B cell (primary cell): ENCODE data around the gene ACACB. TPM values are rescaled to one million over a fixed set of nuclear protein-coding genes. Genes with fewer than 3 reads are reported as not detected.

Source experiments
- ATAC-seq: fragments of 200-7000 bp; cut with Tn5 transposase; one replicate; pipeline ENCODE4 v1.10.0; 2021; ENCODE audit warnings: low read depth, mild to moderate bottlenecking, moderate number of reproducible peaks, moderate library complexity
- CTCF ChIA-PET: fragments of 350-600 bp; sonication (Branson Sonifier 250); formaldehyde crosslinking; loops from one replicate; lab custom pipeline; 2021; ENCODE audit warnings: antibody characterized with exemption, inconsistent platforms; lab: Charles Lee
- POLR2A ChIA-PET: fragments of 350-600 bp; sonication (Branson Sonifier 250); formaldehyde crosslinking; loops from one replicate; lab custom pipeline; 2021; ENCODE audit warnings: antibody characterized with exemption; lab: Charles Lee
- DNase-seq: peaks from one replicate; pipeline ENCODE4 v3.0.0; 2013
- H2AFZ ChIP-seq: 2 replicates; pipeline ENCODE4 v1.6.1; 2012; ENCODE audit warnings: mild to moderate bottlenecking, low read depth, low read length; ENCODE audit not compliant: insufficient read depth, poor library complexity, severe bottlenecking
- H3K27ac ChIP-seq, 2 donors: 1 replicate in 1 of 2; 2 replicates in 1 of 2; pipeline ENCODE4 v1.5.1; 2012 to 2013; ENCODE audit warnings: low read length in 2 of 2, mild to moderate bottlenecking in 2 of 2, moderate library complexity in 1 of 2
- H3K27me3 ChIP-seq, 4 experiments: fragments of 200-600 bp in 1 of 4; sonication (generic) in 1 of 4; replicated peaks in 1 of 4; 1 replicate in 2 of 4; 2 replicates in 2 of 4; pipeline versions ENCODE4 v1.6.1 to v1.7.0; 2013 to 2016; ENCODE audit warnings: low read length in 3 of 4, mild to moderate bottlenecking in 2 of 4, mixed read lengths in 1 of 4, moderate library complexity in 1 of 4; ENCODE audit not compliant: insufficient read depth in 4 of 4, control insufficient read depth in 3 of 4; ENCODE audit errors: control extremely low read depth in 1 of 4
- H3K36me3 ChIP-seq, 2 experiments: replicated peaks in 1 of 2; 1 replicate in 1 of 2; 2 replicates in 1 of 2; pipeline versions ENCODE4 v1.6.1 to v1.7.1; 2013; ENCODE audit warnings: low read length in 1 of 2; ENCODE audit not compliant: insufficient read depth in 2 of 2, control insufficient read depth in 1 of 2; ENCODE audit errors: control extremely low read depth in 1 of 2, extremely low read depth in 1 of 2
- H3K4me1 ChIP-seq, 2 donors: fragments of 200-600 bp in 1 of 2; sonication (generic) in 1 of 2; 1 replicate in 1 of 2; 2 replicates in 1 of 2; pipeline versions ENCODE4 v1.5.1 to v1.6.1; 2013 to 2017; ENCODE audit warnings: low read length in 2 of 2; ENCODE audit not compliant: control insufficient read depth in 2 of 2, insufficient read depth in 2 of 2
- H3K4me2 ChIP-seq: replicated peaks from 2 replicates; pipeline ENCODE3; 2012; ENCODE audit warnings: mild to moderate bottlenecking, low read depth, low read length; ENCODE audit not compliant: poor library complexity, severe bottlenecking
- H3K4me3 ChIP-seq, 5 experiments: fragments of 200-600 bp in 1 of 5; sonication (generic) in 1 of 5; 1 replicate in 3 of 5; 2 replicates in 2 of 5; pipeline versions ENCODE4 v1.5.1 to v1.7.0; 2011 to 2016; ENCODE audit warnings: low read length in 4 of 5, mild to moderate bottlenecking in 4 of 5, low read depth in 2 of 5, control low read depth in 1 of 5, moderate library complexity in 1 of 5; ENCODE audit not compliant: insufficient read depth in 1 of 5; ENCODE audit errors: control extremely low read depth in 1 of 5, extremely low read depth in 1 of 5
- H3K79me2 ChIP-seq: fragments of 200-600 bp; sonication (generic); one replicate; pipeline ENCODE4 v1.6.0; 2016; ENCODE audit warnings: low read length; ENCODE audit not compliant: control insufficient read depth, insufficient read depth
- H3K9ac ChIP-seq: fragments of 200-600 bp; sonication (generic); 2 replicates; pipeline ENCODE4 v1.6.1; 2017; ENCODE audit warnings: mild to moderate bottlenecking, low read length, moderate library complexity
- H3K9me3 ChIP-seq, 3 donors: one replicate each; pipeline versions ENCODE4 v1.6.1 to v1.7.1; 2013; ENCODE audit warnings: low read length in 2 of 3; ENCODE audit not compliant: control insufficient read depth in 2 of 3, insufficient read depth in 1 of 3; ENCODE audit errors: control extremely low read depth in 1 of 3
- H4K20me1 ChIP-seq: 2 replicates; pipeline ENCODE4 v1.6.0; 2012; ENCODE audit warnings: mild to moderate bottlenecking, low read length; ENCODE audit not compliant: insufficient read depth, control insufficient read depth, poor library complexity, severe bottlenecking
- H3K27ac Mint-ChIP-seq: one replicate; pipeline ENCODE4 v1.8.0; 2021; ENCODE audit warnings: mixed read lengths
- H3K27me3 Mint-ChIP-seq: one replicate; pipeline ENCODE4 v1.8.0; 2021; ENCODE audit warnings: mixed read lengths
- H3K4me1 Mint-ChIP-seq: one replicate; pipeline ENCODE4 v1.8.0; 2021; ENCODE audit warnings: mixed read lengths
- H3K4me3 Mint-ChIP-seq: one replicate; pipeline ENCODE4 v1.8.0; 2021; ENCODE audit warnings: mixed read lengths
- H3K9me3 Mint-ChIP-seq: one replicate; pipeline ENCODE4 v1.8.0; 2022; ENCODE audit warnings: mixed read lengths; ENCODE audit not compliant: insufficient read depth
- CTCF ChIP-seq: fragments of 200-600 bp; IDR thresholded peaks from one replicate; pipeline ENCODE4 v1.8.0; 2022; ENCODE audit warnings: antibody characterized with exemption, mild to moderate bottlenecking
- EZH2 ChIP-seq: IDR thresholded peaks from 2 replicates; pipeline ENCODE4 v1.6.1; 2012; ENCODE audit warnings: borderline replicate concordance, low read depth, mild to moderate bottlenecking, moderate library complexity, low read length; ENCODE audit not compliant: insufficient read depth, poor library complexity, severe bottlenecking
- WGBS: methylation state at CpG from one replicate; pipeline ENCODE4 v1.1.5; 2013; ENCODE audit warnings: missing lambda C conversion rate; ENCODE audit not compliant: insufficient coverage; 5-methylcytosine and 5-hydroxymethylcytosine counted together
- intact Hi-C: fragments of 100-400 bp; cut with micrococcal nuclease; formaldehyde crosslinking; loops from one replicate; pipeline ENCODE4 v1.10.0; 2022
- polyA plus RNA-seq: library from polyadenylated mRNA; depleted of rRNA; stranded (reverse); fragments of >200 nt; gene quantifications from 2 replicates; pipeline ENCODE4 v1.2.3, GENCODE V29; 2012
- total RNA-seq, 2 donors: library from RNA; stranded (reverse); fragments of 120-200 nt in 1 of 2; gene quantifications; 1 replicate in 1 of 2; 2 replicates in 1 of 2; pipeline versions ENCODE4 v1.2.3 to v1.2.4, GENCODE V29; 2013 to 2022

Gene ACACB
- total and polyA plus RNA-seq, 2 donors (not counting 1 experiment from before 2014, with no cell fraction given) = 7.4 to 27.5 TPM

- H3K4me1 ChIP-seq = no peaks in the 10 kb centered on the region
- 96% methylated on average over 8 of the region's 10 CpGs for WGBS
- H3K27me3 Mint-ChIP-seq = no peaks in the 10 kb centered on the region
- intact Hi-C loops = no loop called here
- H3K27me3 ChIP-seq = no peaks in the 10 kb centered on the region
- no peak overlapping the region for H3K4me3 Mint-ChIP-seq
- no peaks in the 10 kb centered on the region for H4K20me1 ChIP-seq
- POLR2A ChIA-PET = no interaction called here
- ATAC-seq (no peak), DNase-seq (no peak)
- no peak overlapping the region for H2AFZ ChIP-seq
- CTCF ChIA-PET = interaction anchor here (1.1 kb wide), 1 partner anchor 89 kb away, joined by 3 read pairs; no protein-coding TSS in a partner anchor
- no peak overlapping the region for H3K4me3 ChIP-seq
- no peak overlapping the region for H3K4me2 ChIP-seq
- H3K9me3 Mint-ChIP-seq = no peaks in the 10 kb centered on the region
- H3K79me2 ChIP-seq = no peaks in the 10 kb centered on the region
- H3K4me1 Mint-ChIP-seq = no peaks in the 10 kb centered on the region
- peaks cover 0 to 5% of the 10 kb centered on the region in 2 experiments for H3K36me3 ChIP-seq
- no peaks in the 10 kb centered on the region for H3K9me3 ChIP-seq
- no peak for TF ChIP-seq EZH2
- no peak for TF ChIP-seq CTCF
- H3K9ac ChIP-seq = no peak overlapping the region
- H3K27ac Mint-ChIP-seq = no peak overlapping the region
- no peak overlapping the region for H3K27ac ChIP-seq
These were observed 105.0 kb downstream of the ACACB start for GRCh38 chr12:109221277-109221931.

- Histone ChIP-seq H3K4me1 (no peaks in the 10 kb centered on the region), H3K4me2 (no peak overlapping the region), H3K9ac (no peak overlapping the region), H3K79me2 (no peaks in the 10 kb centered on the region), H4K20me1 (no peaks in the 10 kb centered on the region), H3K4me3 (no peak overlapping the region), H3K27me3 (no peaks in the 10 kb centered on the region), H3K27ac (no peak overlapping the region), H3K9me3 (no peaks in the 10 kb centered on the region), H2AFZ (no peak overlapping the region), H3K36me3 (peaks cover 0 to 5% of the 10 kb centered on the region in 2 experiments)
- no peak for DNase-seq
- Mint-ChIP-seq H3K27me3 (no peaks in the 10 kb centered on the region), H3K9me3 (no peaks in the 10 kb centered on the region), H3K4me3 (no peak overlapping the region), H3K4me1 (no peaks in the 10 kb centered on the region), H3K27ac (no peak overlapping the region)
- intact Hi-C loops = no loop called here
- POLR2A ChIA-PET = no interaction called here
- no peak for TF ChIP-seq CTCF
- TF ChIP-seq EZH2 = no peak
- ATAC-seq = no peak
- CTCF ChIA-PET = no interaction called here
- 98% methylated on average over 7 of the region's 7 CpGs for WGBS
These were observed 105.7 kb downstream of the ACACB start for GRCh38 chr12:109222062-109222461.
